HEK293 (cell line): ENCODE measurements around the gene C2orf42.

Experiments
- CTCF ChIA-PET: fragments of 350-600 bp; formaldehyde crosslinking; extraction: SDS; loops from one replicate; lab custom pipeline; 2021; ENCODE audit warnings: antibody characterized with exemption; lab: Yijun Ruan, JAX
- POLR2A ChIA-PET: fragments of 300-600 bp; formaldehyde crosslinking; extraction: SDS; loops from one replicate; lab custom pipeline; 2020; ENCODE audit warnings: antibody characterized with exemption, inconsistent platforms; lab: Yijun Ruan, JAX
- H3K27ac ChIP-seq: fragments of 200-500 bp; sonication (Bioruptor generic); 2 replicates; pipeline ENCODE4 v1.5.1; 2014; ENCODE audit warnings: low read depth, low read length, control low read depth, inconsistent platforms; ENCODE audit errors: extremely low read depth
- H3K36me3 ChIP-seq, 2 experiments: fragments of 200-500 bp in 1 of 2; sonication (Bioruptor generic) in 1 of 2; 1 replicate in 1 of 2; 2 replicates in 1 of 2; pipeline ENCODE4 v1.5.1; 2014 to 2017; ENCODE audit warnings: inconsistent platforms in 2 of 2, low read length in 2 of 2; ENCODE audit not compliant: control insufficient read depth in 2 of 2, insufficient read depth in 1 of 2
- H3K4me1 ChIP-seq: fragments of 200-500 bp; sonication (Bioruptor generic); 2 replicates; pipeline ENCODE4 v1.5.1; 2014; ENCODE audit warnings: mild to moderate bottlenecking, low read length, inconsistent platforms; ENCODE audit not compliant: control insufficient read depth, insufficient read depth
- H3K4me3 ChIP-seq: 2 replicates; pipeline ENCODE4 v1.5.1; 2011; ENCODE audit warnings: low read depth, mild to moderate bottlenecking, control low read depth, low read length, moderate library complexity
- H3K9me3 ChIP-seq: fragments of 200-500 bp; sonication (Bioruptor generic); 2 replicates; pipeline ENCODE4 v1.5.1; 2014; ENCODE audit warnings: low read depth, low read length, inconsistent platforms; ENCODE audit not compliant: control insufficient read depth, insufficient read depth
- KLF7 ChIP-seq: fragments of 450-650 bp; formaldehyde crosslinking; IDR thresholded peaks from 2 replicates; pipeline ENCODE4 v1.5.1; 2016; ENCODE audit warnings: missing biosample characterization, missing genetic modification characterization, borderline replicate concordance
- MYNN ChIP-seq: fragments of 450-650 bp; formaldehyde crosslinking; IDR thresholded peaks from 2 replicates; pipeline ENCODE4 v1.5.1; 2016; ENCODE audit warnings: missing biosample characterization, missing genetic modification characterization, borderline replicate concordance
- ZNF132 ChIP-seq: fragments of 450-650 bp; formaldehyde crosslinking; IDR thresholded peaks from 2 replicates; pipeline ENCODE4 v1.5.1; 2017; ENCODE audit warnings: missing biosample characterization, missing genetic modification characterization, borderline replicate concordance
- ZNF146 ChIP-seq: fragments of 450-650 bp; formaldehyde crosslinking; IDR thresholded peaks from 2 replicates; pipeline ENCODE4 v1.5.1; 2016; ENCODE audit warnings: missing biosample characterization, missing genetic modification characterization
- ZNF202 ChIP-seq: fragments of 450-650 bp; formaldehyde crosslinking; IDR thresholded peaks from 2 replicates; pipeline ENCODE4 v1.5.1; 2016; ENCODE audit warnings: missing biosample characterization, missing genetic modification characterization, borderline replicate concordance
- ZNF596 ChIP-seq: fragments of 450-650 bp; IDR thresholded peaks from 2 replicates; pipeline ENCODE4 v1.5.0; 2018; ENCODE audit warnings: missing biosample characterization, mild to moderate bottlenecking, missing genetic modification characterization, moderate library complexity
- ZNF664 ChIP-seq: fragments of 450-650 bp; formaldehyde crosslinking; IDR thresholded peaks from 2 replicates; pipeline ENCODE4 v1.5.1; 2016; ENCODE audit warnings: missing biosample characterization, missing genetic modification characterization
- ZNF707 ChIP-seq: fragments of 450-650 bp; formaldehyde crosslinking; IDR thresholded peaks from 2 replicates; pipeline ENCODE4 v1.5.1; 2016; ENCODE audit warnings: missing biosample characterization, missing genetic modification characterization
- ZNF791 ChIP-seq: fragments of 450-650 bp; formaldehyde crosslinking; IDR thresholded peaks from 2 replicates; pipeline ENCODE4 v1.5.1; 2016; ENCODE audit warnings: missing biosample characterization, missing genetic modification characterization
- TF ChIP-seq, protein P1 (sequence below): fragments of 450-650 bp; formaldehyde crosslinking; IDR thresholded peaks from 2 replicates; pipeline ENCODE4 v1.5.1; 2017; ENCODE audit warnings: missing biosample characterization, missing genetic modification characterization
- TF ChIP-seq, protein P2 (sequence below): fragments of 450-650 bp; formaldehyde crosslinking; IDR thresholded peaks from 2 replicates; pipeline ENCODE4 v1.5.1; 2016; ENCODE audit warnings: missing biosample characterization, missing genetic modification characterization
- TF ChIP-seq, protein P3 (sequence below): fragments of 450-650 bp; formaldehyde crosslinking; IDR thresholded peaks from 2 replicates; pipeline ENCODE4 v1.5.1; 2016; ENCODE audit warnings: missing biosample characterization, missing genetic modification characterization
- TF ChIP-seq, protein P4 (sequence below): fragments of 450-650 bp; formaldehyde crosslinking; IDR thresholded peaks from 2 replicates; pipeline ENCODE4 v1.5.1; 2016; ENCODE audit warnings: missing biosample characterization, missing genetic modification characterization
- TF ChIP-seq, protein P5 (sequence below): fragments of 450-650 bp; formaldehyde crosslinking; IDR thresholded peaks from 2 replicates; pipeline ENCODE4 v1.5.1; 2016; ENCODE audit warnings: missing biosample characterization, missing genetic modification characterization

Gene C2orf42

DNA sequence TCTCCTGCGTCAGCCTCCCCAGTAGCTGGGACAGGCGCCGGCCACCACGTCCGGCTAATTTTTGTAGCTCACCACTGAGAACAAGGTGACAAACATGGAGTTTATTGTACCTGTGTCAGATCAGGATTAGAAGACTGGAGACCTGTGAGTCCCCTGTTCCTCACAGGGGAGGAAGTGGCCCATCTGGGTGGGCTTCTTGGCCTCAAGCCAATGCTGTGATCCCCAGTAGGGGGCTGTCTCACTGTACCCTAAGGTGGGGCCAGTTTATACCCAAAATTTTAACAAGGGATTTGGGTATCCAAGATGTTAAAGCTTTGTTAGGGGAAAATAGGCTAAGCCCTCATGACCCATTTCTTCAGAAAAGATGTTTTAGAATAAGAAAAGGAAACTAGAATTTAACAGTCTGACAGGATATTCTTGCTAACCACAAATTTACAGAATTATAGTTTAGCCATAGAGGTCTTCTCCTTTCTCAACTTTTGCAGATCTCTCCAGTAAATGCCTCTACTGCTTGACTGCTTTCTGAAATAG is 87.2 kb downstream of the C2orf42 start:
- POLR2A ChIA-PET = interaction anchor here (0.6 to 1.7 kb wide), 2 partner anchors 13 to 189 kb away, joined by 6 to 10 read pairs; partner anchors contain the start of gene MXD1
- no peak overlapping the region for H3K27ac ChIP-seq
- CTCF ChIA-PET = interaction anchor here (1.4 to 1.6 kb wide), 2 partner anchors 9 to 18 kb away, joined by 3 to 4 read pairs; no protein-coding TSS in a partner anchor
- peaks cover 8% of the 10 kb centered on the region for H3K4me1 ChIP-seq
- no peak overlapping the region for H3K4me3 ChIP-seq
- no peaks in the 10 kb centered on the region for H3K9me3 ChIP-seq
- H3K36me3 ChIP-seq = no peaks in the 10 kb centered on the region; a peak in 1 of 3 replicates
- TF ChIP-seq, protein P1, sequence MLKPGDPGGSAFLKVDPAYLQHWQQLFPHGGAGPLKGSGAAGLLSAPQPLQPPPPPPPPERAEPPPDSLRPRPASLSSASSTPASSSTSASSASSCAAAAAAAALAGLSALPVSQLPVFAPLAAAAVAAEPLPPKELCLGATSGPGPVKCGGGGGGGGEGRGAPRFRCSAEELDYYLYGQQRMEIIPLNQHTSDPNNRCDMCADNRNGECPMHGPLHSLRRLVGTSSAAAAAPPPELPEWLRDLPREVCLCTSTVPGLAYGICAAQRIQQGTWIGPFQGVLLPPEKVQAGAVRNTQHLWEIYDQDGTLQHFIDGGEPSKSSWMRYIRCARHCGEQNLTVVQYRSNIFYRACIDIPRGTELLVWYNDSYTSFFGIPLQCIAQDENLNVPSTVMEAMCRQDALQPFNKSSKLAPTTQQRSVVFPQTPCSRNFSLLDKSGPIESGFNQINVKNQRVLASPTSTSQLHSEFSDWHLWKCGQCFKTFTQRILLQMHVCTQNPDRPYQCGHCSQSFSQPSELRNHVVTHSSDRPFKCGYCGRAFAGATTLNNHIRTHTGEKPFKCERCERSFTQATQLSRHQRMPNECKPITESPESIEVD (tag by site-specific recombination) = no peak
- TF ChIP-seq KLF7 (tag by site-specific recombination) (no peak), ZNF791 (tag by site-specific recombination) (no peak), ZNF664 (tag by site-specific recombination) (no peak), MYNN (tag by site-specific recombination) (no peak), ZNF132 (tag by site-specific recombination) (no peak), ZNF596 (tag by site-specific recombination) (no peak), ZNF146 (tag by site-specific recombination) (no peak), ZNF202 (tag by site-specific recombination) (no peak), ZNF707 (tag by site-specific recombination) (no peak)
- TF ChIP-seq, protein P2, sequence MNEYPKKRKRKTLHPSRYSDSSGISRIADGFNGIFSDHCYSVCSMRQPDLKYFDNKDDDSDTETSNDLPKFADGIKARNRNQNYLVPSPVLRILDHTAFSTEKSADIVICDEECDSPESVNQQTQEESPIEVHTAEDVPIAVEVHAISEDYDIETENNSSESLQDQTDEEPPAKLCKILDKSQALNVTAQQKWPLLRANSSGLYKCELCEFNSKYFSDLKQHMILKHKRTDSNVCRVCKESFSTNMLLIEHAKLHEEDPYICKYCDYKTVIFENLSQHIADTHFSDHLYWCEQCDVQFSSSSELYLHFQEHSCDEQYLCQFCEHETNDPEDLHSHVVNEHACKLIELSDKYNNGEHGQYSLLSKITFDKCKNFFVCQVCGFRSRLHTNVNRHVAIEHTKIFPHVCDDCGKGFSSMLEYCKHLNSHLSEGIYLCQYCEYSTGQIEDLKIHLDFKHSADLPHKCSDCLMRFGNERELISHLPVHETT (tag by site-specific recombination) = no peak
- TF ChIP-seq, protein P3, sequence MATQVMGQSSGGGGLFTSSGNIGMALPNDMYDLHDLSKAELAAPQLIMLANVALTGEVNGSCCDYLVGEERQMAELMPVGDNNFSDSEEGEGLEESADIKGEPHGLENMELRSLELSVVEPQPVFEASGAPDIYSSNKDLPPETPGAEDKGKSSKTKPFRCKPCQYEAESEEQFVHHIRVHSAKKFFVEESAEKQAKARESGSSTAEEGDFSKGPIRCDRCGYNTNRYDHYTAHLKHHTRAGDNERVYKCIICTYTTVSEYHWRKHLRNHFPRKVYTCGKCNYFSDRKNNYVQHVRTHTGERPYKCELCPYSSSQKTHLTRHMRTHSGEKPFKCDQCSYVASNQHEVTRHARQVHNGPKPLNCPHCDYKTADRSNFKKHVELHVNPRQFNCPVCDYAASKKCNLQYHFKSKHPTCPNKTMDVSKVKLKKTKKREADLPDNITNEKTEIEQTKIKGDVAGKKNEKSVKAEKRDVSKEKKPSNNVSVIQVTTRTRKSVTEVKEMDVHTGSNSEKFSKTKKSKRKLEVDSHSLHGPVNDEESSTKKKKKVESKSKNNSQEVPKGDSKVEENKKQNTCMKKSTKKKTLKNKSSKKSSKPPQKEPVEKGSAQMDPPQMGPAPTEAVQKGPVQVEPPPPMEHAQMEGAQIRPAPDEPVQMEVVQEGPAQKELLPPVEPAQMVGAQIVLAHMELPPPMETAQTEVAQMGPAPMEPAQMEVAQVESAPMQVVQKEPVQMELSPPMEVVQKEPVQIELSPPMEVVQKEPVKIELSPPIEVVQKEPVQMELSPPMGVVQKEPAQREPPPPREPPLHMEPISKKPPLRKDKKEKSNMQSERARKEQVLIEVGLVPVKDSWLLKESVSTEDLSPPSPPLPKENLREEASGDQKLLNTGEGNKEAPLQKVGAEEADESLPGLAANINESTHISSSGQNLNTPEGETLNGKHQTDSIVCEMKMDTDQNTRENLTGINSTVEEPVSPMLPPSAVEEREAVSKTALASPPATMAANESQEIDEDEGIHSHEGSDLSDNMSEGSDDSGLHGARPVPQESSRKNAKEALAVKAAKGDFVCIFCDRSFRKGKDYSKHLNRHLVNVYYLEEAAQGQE (tag by site-specific recombination) = no peak
- TF ChIP-seq, protein P4, sequence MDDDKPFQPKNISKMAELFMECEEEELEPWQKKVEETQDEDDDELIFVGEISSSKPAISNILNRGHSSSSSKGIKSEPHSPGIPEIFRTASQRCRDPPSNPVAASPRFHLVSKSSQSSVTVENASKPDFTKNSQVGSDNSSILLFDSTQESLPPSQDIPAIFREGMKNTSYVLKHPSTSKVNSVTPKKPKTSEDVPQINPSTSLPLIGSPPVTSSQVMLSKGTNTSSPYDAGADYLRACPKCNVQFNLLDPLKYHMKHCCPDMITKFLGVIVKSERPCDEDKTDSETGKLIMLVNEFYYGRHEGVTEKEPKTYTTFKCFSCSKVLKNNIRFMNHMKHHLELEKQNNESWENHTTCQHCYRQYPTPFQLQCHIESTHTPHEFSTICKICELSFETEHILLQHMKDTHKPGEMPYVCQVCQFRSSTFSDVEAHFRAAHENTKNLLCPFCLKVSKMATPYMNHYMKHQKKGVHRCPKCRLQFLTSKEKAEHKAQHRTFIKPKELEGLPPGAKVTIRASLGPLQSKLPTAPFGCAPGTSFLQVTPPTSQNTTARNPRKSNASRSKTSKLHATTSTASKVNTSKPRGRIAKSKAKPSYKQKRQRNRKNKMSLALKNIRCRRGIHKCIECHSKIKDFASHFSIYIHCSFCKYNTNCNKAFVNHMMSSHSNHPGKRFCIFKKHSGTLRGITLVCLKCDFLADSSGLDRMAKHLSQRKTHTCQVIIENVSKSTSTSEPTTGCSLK (tag by site-specific recombination) = no peak
- TF ChIP-seq, protein P5, sequence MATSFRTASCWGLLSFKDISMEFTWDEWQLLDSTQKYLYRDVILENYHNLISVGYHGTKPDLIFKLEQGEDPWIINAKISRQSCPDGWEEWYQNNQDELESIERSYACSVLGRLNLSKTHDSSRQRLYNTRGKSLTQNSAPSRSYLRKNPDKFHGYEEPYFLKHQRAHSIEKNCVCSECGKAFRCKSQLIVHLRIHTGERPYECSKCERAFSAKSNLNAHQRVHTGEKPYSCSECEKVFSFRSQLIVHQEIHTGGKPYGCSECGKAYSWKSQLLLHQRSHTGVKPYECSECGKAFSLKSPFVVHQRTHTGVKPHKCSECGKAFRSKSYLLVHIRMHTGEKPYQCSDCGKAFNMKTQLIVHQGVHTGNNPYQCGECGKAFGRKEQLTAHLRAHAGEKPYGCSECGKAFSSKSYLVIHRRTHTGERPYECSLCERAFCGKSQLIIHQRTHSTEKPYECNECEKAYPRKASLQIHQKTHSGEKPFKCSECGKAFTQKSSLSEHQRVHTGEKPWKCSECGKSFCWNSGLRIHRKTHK (tag by site-specific recombination) = no peak
